GM21360 (cell line): Measurements from ENCODE around the gene PIK3R6.

Experiments used
- ATAC-seq: cut with Tn5 transposase; IDR thresholded peaks from one replicate; pipeline ENCODE4 v1.9.1; 2021; ENCODE audit warnings: mild to moderate bottlenecking, moderate library complexity; ENCODE audit not compliant: unreplicated experiment

The PIK3R6 gene

GRCh38 chr17:8798846-8799569, 68.5 kb downstream of the PIK3R6 start, which contains the start of gene MFSD6L:
TSS of gene MFSD6L (minus strand) at chr17:8799365. CDS start at chr17:8799120, 245 bp downstream.
- ATAC-seq: no peak

- ATAC-seq: no peak
These were observed 69.2 kb downstream of the PIK3R6 start for GRCh38 chr17:8798176-8798845.

- no peak for ATAC-seq
These were observed 69.8 kb downstream of the PIK3R6 start for GRCh38 chr17:8797621-8798175.

GRCh38 chr17:8794636-8795035, 72.8 kb downstream of the PIK3R6 start:
- ATAC-seq: no peak

GRCh38 chr17:8793649-8794048, 73.8 kb downstream of the PIK3R6 start:
- no peak for ATAC-seq

GRCh38 chr17:8792646-8793045, 74.8 kb downstream of the PIK3R6 start:
- ATAC-seq: no peak

- ATAC-seq: no peak
These were observed 75.6 kb downstream of the PIK3R6 start for GRCh38 chr17:8791910-8792270.

- no peak for ATAC-seq
These were observed 76.1 kb downstream of the PIK3R6 start for GRCh38 chr17:8791248-8791909.

GRCh38 chr17:8789743-8790142, 77.7 kb downstream of the PIK3R6 start:
- no peak for ATAC-seq

- ATAC-seq: no peak
These were observed 78.5 kb downstream of the PIK3R6 start for GRCh38 chr17:8788998-8789397.

GRCh38 chr17:8785547-8786413, 81.7 kb downstream of the PIK3R6 start:
- ATAC-seq: no peak

GRCh38 chr17:8782176-8782575, 85.3 kb downstream of the PIK3R6 start:
- no peak for ATAC-seq

GRCh38 chr17:8781776-8782175, 85.7 kb downstream of the PIK3R6 start:
- no peak for ATAC-seq

GRCh38 chr17:8776881-8777280, 90.6 kb downstream of the PIK3R6 start:
- no peak for ATAC-seq

- no peak for ATAC-seq
These were observed 91.2 kb downstream of the PIK3R6 start for GRCh38 chr17:8776248-8776647.

GRCh38 chr17:8766731-8767130, 100.7 kb downstream of the PIK3R6 start:
- ATAC-seq: no peak

GRCh38 chr17:8762012-8762411, 105.5 kb downstream of the PIK3R6 start:
- no peak for ATAC-seq

GRCh38 chr17:8758137-8758596, 109.3 kb downstream of the PIK3R6 start, which contains the start of gene SPDYE4:
TSS of gene SPDYE4 (minus strand) at chr17:8758546. CDS start at chr17:8758382, 164 bp downstream.
- ATAC-seq: no peak

- ATAC-seq: no peak
These were observed 110.3 kb downstream of the PIK3R6 start for GRCh38 chr17:8757189-8757588.

GRCh38 chr17:8755590-8756255, 111.8 kb downstream of the PIK3R6 start:
- no peak for ATAC-seq
